ENCODE data around the gene RNF5.
"Not testable (repeated sequence)": the region's sequence is repeated elsewhere in the genome, so short reads cannot be mapped to it uniquely, and the experiment has no call there.

The RNF5 gene

DNA sequence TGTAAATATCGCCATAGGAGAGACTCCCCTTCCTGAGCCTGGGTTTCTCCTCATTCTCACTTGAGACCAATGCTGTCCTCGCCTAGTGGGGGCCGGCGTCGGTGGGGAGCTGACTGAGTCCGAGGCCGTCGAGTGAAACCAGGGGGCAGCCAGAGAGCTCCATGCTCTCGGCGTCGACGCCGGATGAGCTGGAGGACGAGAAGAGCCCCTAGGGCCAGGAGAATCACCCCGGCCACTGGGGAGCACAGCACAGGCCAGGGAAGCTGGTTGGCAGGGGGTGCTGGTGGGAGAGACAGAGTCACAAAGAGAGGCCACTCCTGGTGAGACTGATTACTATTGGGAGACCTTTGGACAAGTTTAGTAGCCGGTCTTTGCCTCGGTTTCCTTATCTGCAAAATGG is 20.7 kb downstream of the RNF5 start:
- CTCF ChIA-PET: no interaction called here
- DNase-seq (ENCODE audit: extremely low spot score): no peak
- TF ChIP-seq FOXA1 (IDR thresholded peaks at IDR 0.05) (no peak), SUZ12 (IDR thresholded peaks at IDR 0.05) (no peak), SP1 (IDR thresholded peaks at IDR 0.05) (no peak), NFRKB (IDR thresholded peaks at IDR 0.05) (no peak), ZNF384 (IDR thresholded peaks at IDR 0.05) (no peak), ELF4 (IDR thresholded peaks at IDR 0.05) (no peak), FOXK2 (IDR thresholded peaks at IDR 0.05) (no peak), FOXM1 (IDR thresholded peaks at IDR 0.05; ENCODE audit: borderline replicate concordance) (no peak), TARDBP (IDR thresholded peaks at IDR 0.05) (no peak), L3MBTL2 (conservative IDR thresholded peaks at IDR 0.05) (no peak)
- POLR2A ChIA-PET: no interaction called here

DNA sequence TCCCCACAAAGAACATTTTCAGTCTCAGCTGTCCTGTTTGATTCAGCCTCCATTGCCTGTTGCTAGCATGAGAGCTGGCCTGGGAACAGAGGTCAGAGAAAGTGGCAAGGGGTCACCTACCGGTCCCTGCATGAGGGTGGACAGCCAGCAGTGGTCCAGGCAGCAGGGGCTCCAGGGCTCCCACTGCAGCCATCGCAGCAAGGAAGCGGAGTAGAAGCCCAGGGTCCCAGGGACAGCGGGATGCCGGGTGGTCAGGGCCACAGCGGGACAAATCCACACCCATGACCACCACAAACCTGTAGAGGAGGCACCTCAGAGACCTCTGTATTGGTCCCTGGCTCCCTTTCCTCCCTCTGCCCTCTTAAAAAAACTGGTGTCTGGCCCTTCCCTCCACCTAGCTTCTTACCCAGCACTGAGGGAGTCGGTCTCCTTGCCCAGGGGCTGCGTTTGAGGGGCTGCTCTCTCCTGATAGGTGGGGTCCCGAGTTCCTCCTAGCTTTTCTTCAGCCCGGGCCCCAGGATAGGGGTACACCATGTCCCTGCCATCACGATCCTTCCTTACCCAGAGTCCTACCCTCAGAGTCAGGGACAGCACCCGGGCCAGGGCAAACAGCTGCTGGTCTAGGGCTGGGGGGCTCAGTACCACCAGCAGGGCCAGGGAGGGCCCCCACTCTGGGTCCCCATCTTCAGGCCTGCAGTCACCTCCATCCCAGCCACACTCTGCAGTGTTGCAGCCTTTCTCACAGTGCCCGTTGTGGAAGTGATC is 22.7 kb downstream of the RNF5 start:
- ChIA-PET POLR2A (no interaction called here), CTCF (no interaction called here)
- DNase-seq (ENCODE audit: extremely low spot score): no peak
- TF ChIP-seq FOXK2 (IDR thresholded peaks at IDR 0.05): no peak
- no peak for TF ChIP-seq LEF1 (IDR thresholded peaks at IDR 0.05; ENCODE audit: borderline replicate concordance)
- TF ChIP-seq FOXA1 (IDR thresholded peaks at IDR 0.05): no peak
- TF ChIP-seq FOXM1 (IDR thresholded peaks at IDR 0.05; ENCODE audit: borderline replicate concordance): no peak
- no peak for TF ChIP-seq CTBP1 (IDR thresholded peaks at IDR 0.05; ENCODE audit: borderline replicate concordance)
- TF ChIP-seq TARDBP (IDR thresholded peaks at IDR 0.05): no peak
- no peak for TF ChIP-seq SP1 (IDR thresholded peaks at IDR 0.05)
- no peak for TF ChIP-seq ZNF384 (IDR thresholded peaks at IDR 0.05)
- no peak for TF ChIP-seq ELF4 (IDR thresholded peaks at IDR 0.05)
- no peak for TF ChIP-seq NFRKB (IDR thresholded peaks at IDR 0.05)
- TF ChIP-seq L3MBTL2 (conservative IDR thresholded peaks at IDR 0.05): no peak

DNA sequence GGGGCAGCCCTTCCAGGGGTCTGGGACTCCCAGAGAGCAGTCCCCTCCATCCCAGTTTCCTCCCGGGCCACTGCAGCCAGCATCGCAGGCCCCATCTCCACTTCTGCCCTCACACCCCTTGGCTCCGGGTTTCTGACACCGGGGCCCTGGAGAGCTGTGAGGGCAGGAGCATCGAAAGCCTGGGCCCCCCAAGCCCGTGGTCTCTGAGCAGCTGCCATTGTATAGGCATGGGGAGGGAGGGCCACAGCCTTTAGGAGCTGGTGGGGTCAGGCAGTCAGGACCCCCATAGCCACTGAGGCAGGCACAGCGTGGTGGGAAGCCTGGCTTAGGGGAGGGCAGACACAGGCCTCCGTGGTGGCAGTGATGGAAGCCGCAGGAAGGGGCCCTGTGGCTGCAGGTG is 24.0 kb downstream of the RNF5 start:
- ChIA-PET POLR2A (interaction anchor here (1.6 kb wide), 1 partner anchor 25 kb away, joined by 4 read pairs; no protein-coding TSS in a partner anchor), CTCF (no interaction called here)
- no peak for DNase-seq (ENCODE audit: extremely low spot score)
- no peak for TF ChIP-seq SP1 (IDR thresholded peaks at IDR 0.05)
- no peak for TF ChIP-seq BHLHE40 (IDR thresholded peaks at IDR 0.05; ENCODE audit: borderline replicate concordance)
- TF ChIP-seq HDGF (IDR thresholded peaks at IDR 0.05; ENCODE audit: borderline replicate concordance): no peak

DNA sequence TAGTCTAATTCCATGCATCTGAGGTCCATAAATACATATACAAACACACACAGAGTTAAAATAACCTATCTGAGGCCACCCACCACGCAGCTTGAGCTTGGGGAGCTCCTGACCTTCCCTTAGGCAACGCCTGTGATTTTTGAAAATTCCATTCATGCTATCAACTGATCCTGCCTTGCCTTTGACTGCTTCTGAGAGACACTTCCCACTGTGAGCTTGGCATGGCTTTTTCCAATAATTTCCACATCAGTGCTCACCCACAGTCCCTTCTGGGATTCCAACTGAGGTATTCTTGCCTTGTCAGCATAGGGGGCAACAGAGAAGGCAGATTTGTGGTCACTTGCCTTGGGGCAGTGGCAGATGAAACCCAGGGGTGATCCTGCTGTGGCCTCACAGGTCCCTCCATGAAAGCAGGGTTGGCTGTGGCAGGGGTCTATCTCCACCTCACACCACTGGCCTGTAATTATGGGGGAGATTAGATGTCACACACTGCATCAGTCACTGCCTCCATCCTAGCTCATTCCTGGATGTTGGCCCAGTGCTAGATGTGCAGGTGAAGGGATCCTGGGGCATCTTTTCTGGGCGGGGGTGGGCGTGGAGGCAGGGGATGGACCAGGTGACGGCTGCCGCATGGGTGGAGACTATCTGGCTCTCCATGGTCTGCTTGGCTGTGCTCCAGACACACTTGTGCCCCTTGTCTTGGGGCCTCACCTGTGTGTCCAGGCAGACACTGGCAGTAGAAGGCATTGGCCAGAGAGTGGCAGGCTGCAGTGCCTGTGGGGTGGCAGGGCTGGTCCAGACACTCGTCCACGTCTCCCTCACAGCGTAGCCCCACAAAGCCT is 25.4 kb downstream of the RNF5 start:
- no peak for DNase-seq (ENCODE audit: extremely low spot score)
- TF ChIP-seq CTBP1 (IDR thresholded peaks at IDR 0.05; ENCODE audit: borderline replicate concordance) (no peak), L3MBTL2 (conservative IDR thresholded peaks at IDR 0.05) (no peak), NFRKB (IDR thresholded peaks at IDR 0.05) (no peak), LEF1 (IDR thresholded peaks at IDR 0.05; ENCODE audit: borderline replicate concordance) (no peak), SUZ12 (IDR thresholded peaks at IDR 0.05) (no peak), TARDBP (IDR thresholded peaks at IDR 0.05) (no peak), BHLHE40 (IDR thresholded peaks at IDR 0.05; ENCODE audit: borderline replicate concordance) (no peak), FOXM1 (IDR thresholded peaks at IDR 0.05; ENCODE audit: borderline replicate concordance) (no peak)
- POLR2A ChIA-PET: interaction anchor here (1.3 to 1.6 kb wide), 2 partner anchors 13 to 26 kb away, joined by 3 to 4 read pairs; no protein-coding TSS in a partner anchor
- CTCF ChIA-PET: no interaction called here

DNA sequence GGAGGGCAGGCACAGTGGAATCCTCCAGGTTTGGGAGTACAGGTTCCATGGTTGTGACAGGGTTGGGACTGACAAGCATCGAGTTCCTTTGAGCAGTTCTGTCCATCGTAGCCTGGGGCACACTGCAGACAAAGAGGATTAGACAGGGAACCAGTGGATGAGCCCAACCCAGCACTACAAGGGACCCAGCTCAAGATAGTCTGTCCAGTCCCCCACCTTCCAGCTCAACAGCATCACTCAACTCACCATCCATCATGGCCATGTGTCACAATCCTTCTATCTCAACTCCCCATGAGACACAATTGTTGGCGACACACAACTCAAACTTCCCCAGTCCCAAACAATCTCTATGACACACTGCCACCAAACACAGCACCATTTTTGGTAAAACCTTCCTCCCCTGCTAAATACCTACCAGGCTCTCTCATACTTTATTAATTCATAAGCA is 26.1 kb downstream of the RNF5 start:
- DNase-seq (ENCODE audit: extremely low spot score): no peak
- no peak for TF ChIP-seq SUZ12 (IDR thresholded peaks at IDR 0.05)
- TF ChIP-seq CTBP1 (IDR thresholded peaks at IDR 0.05; ENCODE audit: borderline replicate concordance): no peak
- TF ChIP-seq L3MBTL2 (conservative IDR thresholded peaks at IDR 0.05): no peak
- CTCF ChIA-PET: no interaction called here
- POLR2A ChIA-PET: no interaction called here

DNA sequence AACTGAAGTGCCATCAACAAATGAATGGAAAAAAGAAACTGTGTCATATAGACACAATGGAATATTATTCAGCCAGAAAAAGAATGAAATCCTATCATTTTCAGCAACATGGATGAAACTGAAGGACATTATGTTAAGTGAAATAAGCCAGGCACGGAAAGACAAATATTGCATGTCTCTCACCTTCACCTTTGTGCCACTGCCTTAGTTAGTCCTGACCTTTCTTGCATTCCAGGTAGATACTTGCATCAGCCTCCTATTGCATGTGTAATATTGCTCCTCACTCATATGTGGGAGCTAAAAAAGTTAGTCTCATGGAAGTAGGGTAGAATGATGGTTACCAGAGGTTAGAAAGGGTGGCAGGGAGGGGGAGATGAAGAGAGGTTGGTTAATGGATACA is 30.8 kb downstream of the RNF5 start:
- DNase-seq (ENCODE audit: extremely low spot score): no peak
- ChIA-PET POLR2A (no interaction called here), CTCF (no interaction called here)
- TF ChIP-seq FOXM1 (IDR thresholded peaks at IDR 0.05; ENCODE audit: borderline replicate concordance) (no peak), NFRKB (IDR thresholded peaks at IDR 0.05) (no peak), FOXA1 (IDR thresholded peaks at IDR 0.05) (no peak), L3MBTL2 (conservative IDR thresholded peaks at IDR 0.05) (no peak), SP1 (IDR thresholded peaks at IDR 0.05) (no peak), LEF1 (IDR thresholded peaks at IDR 0.05; ENCODE audit: borderline replicate concordance) (no peak), HDGF (IDR thresholded peaks at IDR 0.05; ENCODE audit: borderline replicate concordance) (no peak), CTBP1 (IDR thresholded peaks at IDR 0.05; ENCODE audit: borderline replicate concordance) (no peak), SUZ12 (IDR thresholded peaks at IDR 0.05) (no peak), ARNT (IDR thresholded peaks at IDR 0.05) (no peak), FOXK2 (IDR thresholded peaks at IDR 0.05) (no peak), ELF4 (IDR thresholded peaks at IDR 0.05) (no peak), BHLHE40 (IDR thresholded peaks at IDR 0.05; ENCODE audit: borderline replicate concordance) (no peak), ZNF384 (IDR thresholded peaks at IDR 0.05) (no peak), TARDBP (IDR thresholded peaks at IDR 0.05) (no peak)
- TF ChIP-seq, protein P1, sequence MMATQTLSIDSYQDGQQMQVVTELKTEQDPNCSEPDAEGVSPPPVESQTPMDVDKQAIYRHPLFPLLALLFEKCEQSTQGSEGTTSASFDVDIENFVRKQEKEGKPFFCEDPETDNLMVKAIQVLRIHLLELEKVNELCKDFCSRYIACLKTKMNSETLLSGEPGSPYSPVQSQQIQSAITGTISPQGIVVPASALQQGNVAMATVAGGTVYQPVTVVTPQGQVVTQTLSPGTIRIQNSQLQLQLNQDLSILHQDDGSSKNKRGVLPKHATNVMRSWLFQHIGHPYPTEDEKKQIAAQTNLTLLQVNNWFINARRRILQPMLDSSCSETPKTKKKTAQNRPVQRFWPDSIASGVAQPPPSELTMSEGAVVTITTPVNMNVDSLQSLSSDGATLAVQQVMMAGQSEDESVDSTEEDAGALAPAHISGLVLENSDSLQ (IDR thresholded peaks at IDR 0.05): no peak

DNA sequence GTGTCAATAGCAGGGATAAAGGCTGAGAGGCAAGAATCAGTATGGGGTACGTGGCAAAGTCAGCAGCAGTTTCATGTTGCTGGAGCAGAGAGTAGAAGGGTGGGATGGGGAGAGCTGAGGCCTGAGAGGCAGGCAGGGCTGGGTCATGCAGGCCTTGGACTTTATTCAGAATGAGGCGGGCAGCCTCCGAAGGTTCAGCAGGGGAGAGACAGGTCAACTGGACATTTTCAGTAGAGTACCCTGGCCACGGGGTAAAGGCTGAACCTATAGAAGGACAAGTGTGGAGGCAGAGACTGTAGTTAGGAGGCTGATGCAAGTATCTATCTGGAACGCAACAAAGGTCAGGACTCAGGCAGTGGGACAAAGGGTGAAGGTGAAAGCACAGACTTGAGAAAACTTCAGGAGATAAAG is 32.0 kb downstream of the RNF5 start:
- CTCF ChIA-PET: no interaction called here
- no peak for DNase-seq (ENCODE audit: extremely low spot score)
- no peak for TF ChIP-seq BHLHE40 (IDR thresholded peaks at IDR 0.05; ENCODE audit: borderline replicate concordance)
- TF ChIP-seq, protein P1 (IDR thresholded peaks at IDR 0.05): no peak
- no peak for TF ChIP-seq CTBP1 (IDR thresholded peaks at IDR 0.05; ENCODE audit: borderline replicate concordance)
- no peak for TF ChIP-seq FOXK2 (IDR thresholded peaks at IDR 0.05)
- no peak for TF ChIP-seq ARNT (IDR thresholded peaks at IDR 0.05)
- TF ChIP-seq L3MBTL2 (conservative IDR thresholded peaks at IDR 0.05): no peak
- TF ChIP-seq FOXM1 (IDR thresholded peaks at IDR 0.05; ENCODE audit: borderline replicate concordance): no peak
- no peak for TF ChIP-seq HDGF (IDR thresholded peaks at IDR 0.05; ENCODE audit: borderline replicate concordance)
- TF ChIP-seq FOXA1 (IDR thresholded peaks at IDR 0.05): no peak
- no peak for TF ChIP-seq ELF4 (IDR thresholded peaks at IDR 0.05)
- TF ChIP-seq SUZ12 (IDR thresholded peaks at IDR 0.05): no peak
- no peak for TF ChIP-seq LEF1 (IDR thresholded peaks at IDR 0.05; ENCODE audit: borderline replicate concordance)
- TF ChIP-seq NFRKB (IDR thresholded peaks at IDR 0.05): no peak
- TF ChIP-seq ZNF384 (IDR thresholded peaks at IDR 0.05): no peak
- no peak for TF ChIP-seq SP1 (IDR thresholded peaks at IDR 0.05)
- no peak for TF ChIP-seq TARDBP (IDR thresholded peaks at IDR 0.05)
- POLR2A ChIA-PET: no interaction called here

DNA sequence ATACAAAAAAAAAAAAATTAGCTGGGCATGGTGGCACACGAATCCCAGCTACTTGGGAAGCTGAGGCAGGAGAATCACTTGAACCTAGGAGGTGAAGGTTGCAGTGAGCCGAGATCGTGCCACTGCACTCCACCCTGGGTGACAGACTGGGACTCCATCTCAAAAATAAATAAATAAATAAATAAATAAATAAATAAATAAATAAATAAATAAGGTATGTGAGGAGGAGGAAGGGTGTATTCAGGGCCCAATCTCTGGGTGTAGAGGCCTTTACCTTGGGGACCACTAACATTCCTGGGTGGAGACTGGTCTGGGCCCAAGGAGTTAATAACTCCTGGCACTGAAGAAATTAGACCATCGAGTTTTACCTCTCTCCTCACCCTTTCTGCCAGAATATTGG is 33.2 kb downstream of the RNF5 start:
- POLR2A ChIA-PET; DNase-seq (ENCODE audit: extremely low spot score): not testable (repeated sequence)
- CTCF ChIA-PET: interaction anchor here (0.6 kb wide), 1 partner anchor 420 kb away, joined by 3 read pairs; no protein-coding TSS in a partner anchor

Measured in HEK293T (cell line).